Osteoblast (primary cell): ENCODE data around the gene DDX42. TPM values are rescaled to one million over a fixed set of nuclear protein-coding genes. Genes with fewer than 3 reads are reported as not detected.

Experiments
- DNase-seq: peaks from one replicate; pipeline ENCODE4 v3.0.0; 2011; ENCODE audit warnings: low spot score, mixed read lengths; ENCODE audit not compliant: insufficient read length; ENCODE audit errors: missing footprints
- H2AFZ ChIP-seq: 2 replicates; pipeline ENCODE4 v1.6.0; 2011; ENCODE audit warnings: mild to moderate bottlenecking, low read length
- H3K27ac ChIP-seq: 2 replicates; pipeline ENCODE4 v1.5.1; 2011; ENCODE audit warnings: mild to moderate bottlenecking, low read depth, low read length, moderate library complexity
- H3K27me3 ChIP-seq: 2 replicates; pipeline ENCODE4 v1.6.0; 2012; ENCODE audit warnings: mild to moderate bottlenecking, control low read depth, inconsistent platforms, low read length, moderate library complexity; ENCODE audit not compliant: insufficient read depth
- H3K36me3 ChIP-seq: 2 replicates; pipeline ENCODE4 v1.5.1; 2011; ENCODE audit warnings: mild to moderate bottlenecking, low read length, control low read depth, moderate library complexity; ENCODE audit not compliant: insufficient read depth
- H3K4me1 ChIP-seq: 2 replicates; pipeline ENCODE4 v1.5.1; 2011; ENCODE audit warnings: mild to moderate bottlenecking, low read length, control low read depth, moderate library complexity; ENCODE audit not compliant: insufficient read depth
- H3K4me2 ChIP-seq: 2 replicates; pipeline ENCODE4 v1.6.0; 2011; ENCODE audit warnings: mild to moderate bottlenecking, low read length; ENCODE audit not compliant: insufficient read depth
- H3K4me3 ChIP-seq: fragments of 200-600 bp; sonication (generic); 3 replicates; pipeline ENCODE4 v1.5.1; 2012; ENCODE audit warnings: mild to moderate bottlenecking, low read length, inconsistent platforms; ENCODE audit not compliant: insufficient read depth
- H3K79me2 ChIP-seq: 2 replicates; pipeline ENCODE4 v1.6.0; 2012; ENCODE audit warnings: mild to moderate bottlenecking, low read length, control low read depth, inconsistent platforms; ENCODE audit not compliant: insufficient read depth
- H3K9me3 ChIP-seq: 2 replicates; pipeline ENCODE4 v1.5.1; 2011; ENCODE audit warnings: low read depth, low read length, control low read depth
- H4K20me1 ChIP-seq: 2 replicates; pipeline ENCODE4 v1.6.0; 2012; ENCODE audit warnings: mild to moderate bottlenecking, low read length, control low read depth; ENCODE audit not compliant: insufficient read depth
- total RNA-seq: library from RNA; depleted of rRNA; stranded (reverse); fragments of >200 nt; gene quantifications from 2 replicates; pipeline ENCODE4 v1.2.3, GENCODE V29; 2012
- TF ChIP-seq, protein P1 (sequence below): IDR thresholded peaks from 2 replicates; pipeline ENCODE4 v1.5.1; 2011; ENCODE audit warnings: mild to moderate bottlenecking, low read depth, low read length, moderate library complexity; ENCODE audit errors: extremely low read depth

Gene DDX42
- total RNA-seq, 1 donor: 77.4 TPM

- TF ChIP-seq, protein P1, sequence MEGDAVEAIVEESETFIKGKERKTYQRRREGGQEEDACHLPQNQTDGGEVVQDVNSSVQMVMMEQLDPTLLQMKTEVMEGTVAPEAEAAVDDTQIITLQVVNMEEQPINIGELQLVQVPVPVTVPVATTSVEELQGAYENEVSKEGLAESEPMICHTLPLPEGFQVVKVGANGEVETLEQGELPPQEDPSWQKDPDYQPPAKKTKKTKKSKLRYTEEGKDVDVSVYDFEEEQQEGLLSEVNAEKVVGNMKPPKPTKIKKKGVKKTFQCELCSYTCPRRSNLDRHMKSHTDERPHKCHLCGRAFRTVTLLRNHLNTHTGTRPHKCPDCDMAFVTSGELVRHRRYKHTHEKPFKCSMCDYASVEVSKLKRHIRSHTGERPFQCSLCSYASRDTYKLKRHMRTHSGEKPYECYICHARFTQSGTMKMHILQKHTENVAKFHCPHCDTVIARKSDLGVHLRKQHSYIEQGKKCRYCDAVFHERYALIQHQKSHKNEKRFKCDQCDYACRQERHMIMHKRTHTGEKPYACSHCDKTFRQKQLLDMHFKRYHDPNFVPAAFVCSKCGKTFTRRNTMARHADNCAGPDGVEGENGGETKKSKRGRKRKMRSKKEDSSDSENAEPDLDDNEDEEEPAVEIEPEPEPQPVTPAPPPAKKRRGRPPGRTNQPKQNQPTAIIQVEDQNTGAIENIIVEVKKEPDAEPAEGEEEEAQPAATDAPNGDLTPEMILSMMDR: no peak
- Histone ChIP-seq H3K27ac (peak overlapping the region; percentile 98), H3K4me1 (peaks cover 17% of the 10 kb centered on the region), H3K9me3 (no peaks in the 10 kb centered on the region), H3K4me3 (peak overlapping the region; percentile 81), H3K4me2 (peak overlapping the region; percentile 94), H3K27me3 (no peaks in the 10 kb centered on the region), H3K36me3 (peaks cover 23% of the 10 kb centered on the region), H2AFZ (peak overlapping the region; percentile 55), H4K20me1 (peaks cover 48% of the 10 kb centered on the region), H3K79me2 (peaks cover 92% of the 10 kb centered on the region)
- DNase-seq: peak; percentile 74
Observed at GRCh38 chr17:63772801-63773271, 1.1 kb upstream of the DDX42 start.

- H4K20me1 ChIP-seq: peaks cover 55% of the 10 kb centered on the region
- peaks cover 23% of the 10 kb centered on the region for H3K36me3 ChIP-seq
- peaks cover 17% of the 10 kb centered on the region for H3K4me1 ChIP-seq
Observed at GRCh38 chr17:63773272-63774140, 464 bp upstream of the DDX42 start, which contains the start of gene CCDC47. Gene CCDC47 (minus strand): TSS chr17:63773597. CDS start chr17:63766175, 7,422 bp downstream.

GRCh38 chr17:63774969-63775265 is 947 bp downstream of the DDX42 start:
- peaks cover 17% of the 10 kb centered on the region for H3K4me1 ChIP-seq
- H3K27ac ChIP-seq: peak overlapping the region; percentile 98

More at GRCh38 chr17:63773272-63774140, 464 bp upstream of the DDX42 start, which contains the start of gene CCDC47:
- H3K27ac ChIP-seq: peak within 1 kb of the TSS; percentile 98
- TF ChIP-seq, protein P1: no peak
- no peaks in the 10 kb centered on the region for H3K27me3 ChIP-seq
- H3K9me3 ChIP-seq: no peaks in the 10 kb centered on the region
- peaks cover 92% of the 10 kb centered on the region for H3K79me2 ChIP-seq
- peak within 1 kb of the TSS; percentile 81 for H3K4me3 ChIP-seq
- peak; percentile 99 for DNase-seq
- peak within 1 kb of the TSS; percentile 96 for H3K4me2 ChIP-seq
- H2AFZ ChIP-seq: peak within 1 kb of the TSS; percentile 73

More at GRCh38 chr17:63774969-63775265, 947 bp downstream of the DDX42 start:
- TF ChIP-seq, protein P1: no peak
- DNase-seq: peak; percentile 59
- H2AFZ ChIP-seq: no peak overlapping the region
- H3K36me3 ChIP-seq: peaks cover 29% of the 10 kb centered on the region
- H4K20me1 ChIP-seq: peaks cover 66% of the 10 kb centered on the region
- H3K9me3 ChIP-seq: no peaks in the 10 kb centered on the region
- peak overlapping the region; percentile 81 for H3K4me3 ChIP-seq
- no peaks in the 10 kb centered on the region for H3K27me3 ChIP-seq
- peak overlapping the region; percentile 96 for H3K4me2 ChIP-seq
- H3K79me2 ChIP-seq: peaks cover 92% of the 10 kb centered on the region
